Measurements from ENCODE around the gene ARMH1. TPM values are rescaled to one million over a fixed set of nuclear protein-coding genes. Genes with fewer than 3 reads are reported as not detected.

ARMH1 gene
- total RNA-seq, 1 donor from 2014 or later: 1.1 TPM

GRCh38 chr1:44685218-44685617 is 10.7 kb downstream of the ARMH1 start:
- no peak for TF ChIP-seq CTCF (IDR thresholded peaks at IDR 0.05; ENCODE audit: borderline replicate concordance)
- no peaks in the 10 kb centered on the region for H3K9me3 ChIP-seq (replicated peaks)
- no peak overlapping the region for H3K4me3 ChIP-seq
- H3K27ac ChIP-seq (replicated peaks): no peak overlapping the region
- peaks cover 5% of the 10 kb centered on the region for H3K27me3 ChIP-seq (ENCODE audit: low read depth)
- no peaks in the 10 kb centered on the region for H3K36me3 ChIP-seq
- intact Hi-C loops (cut with micrococcal nuclease): no loop called here
- H3K4me1 ChIP-seq: no peaks in the 10 kb centered on the region
- DNase-seq: no peak

DNA sequence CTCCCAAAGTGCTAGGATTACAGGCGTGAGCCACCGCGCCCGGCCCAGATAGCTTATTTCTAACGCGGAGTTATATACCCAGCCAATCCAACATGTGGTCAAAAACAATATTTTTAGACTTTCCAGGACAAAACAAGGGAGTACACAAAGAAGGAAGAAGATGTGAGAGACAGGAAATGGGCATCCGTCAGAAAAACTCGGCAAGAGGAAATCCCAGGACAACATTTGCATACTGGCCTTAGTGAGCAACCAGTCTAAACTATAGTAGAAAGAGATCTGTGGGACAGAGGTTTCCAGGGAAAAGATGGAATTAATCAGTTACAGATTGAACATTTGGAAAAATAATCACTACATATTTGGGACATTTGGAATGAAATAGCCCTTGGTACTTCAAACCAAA is 11.4 kb downstream of the ARMH1 start:
- H3K27ac ChIP-seq (replicated peaks): no peak overlapping the region
- no peak for DNase-seq
- H3K4me3 ChIP-seq: no peak overlapping the region
- H3K9me3 ChIP-seq (replicated peaks): no peaks in the 10 kb centered on the region
- H3K27me3 ChIP-seq (ENCODE audit: low read depth): peaks cover 6% of the 10 kb centered on the region
- no peak for TF ChIP-seq CTCF (IDR thresholded peaks at IDR 0.05; ENCODE audit: borderline replicate concordance)
- H3K36me3 ChIP-seq: no peaks in the 10 kb centered on the region
- intact Hi-C loops (cut with micrococcal nuclease): no loop called here
- no peaks in the 10 kb centered on the region for H3K4me1 ChIP-seq

DNA sequence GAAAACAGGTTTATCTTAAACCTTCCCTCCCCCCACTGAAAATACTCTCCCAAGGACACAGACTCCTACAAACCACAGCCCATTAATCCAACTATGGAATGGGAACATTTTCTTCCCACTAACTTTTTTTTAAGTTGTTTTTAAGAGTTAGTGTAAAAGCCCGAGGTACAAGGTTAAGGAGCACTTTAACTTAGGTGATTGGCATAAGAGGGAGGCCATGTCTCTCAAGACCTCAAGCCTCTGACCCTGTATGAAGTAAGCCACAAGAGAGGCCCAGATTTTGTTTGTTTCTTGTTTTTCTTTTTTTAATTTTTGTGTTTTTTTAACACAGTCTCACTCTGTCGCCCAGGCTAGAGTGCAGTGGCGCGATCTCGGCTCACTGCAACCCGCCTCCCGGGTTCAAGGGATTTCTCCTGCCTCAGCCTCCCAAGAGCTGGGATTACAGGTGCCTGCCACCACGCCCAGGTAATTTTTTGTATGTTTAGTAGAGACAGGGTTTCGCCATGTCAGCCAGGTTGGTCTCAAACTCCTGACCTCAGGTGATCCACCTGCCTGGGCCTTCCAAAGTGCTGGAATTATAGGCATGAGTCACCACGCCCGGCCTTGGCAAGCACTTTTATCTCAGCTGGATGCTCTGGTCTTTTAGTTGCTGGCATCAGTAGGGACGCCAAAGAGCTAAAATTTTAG is 14.4 kb downstream of the ARMH1 start:
- TF ChIP-seq CTCF (IDR thresholded peaks at IDR 0.05; ENCODE audit: borderline replicate concordance): no peak
- Histone ChIP-seq H3K4me1 (no peaks in the 10 kb centered on the region), H3K9me3 (replicated peaks) (no peaks in the 10 kb centered on the region), H3K27ac (replicated peaks) (no peak overlapping the region), H3K27me3 (ENCODE audit: low read depth) (peaks cover 6% of the 10 kb centered on the region), H3K36me3 (no peaks in the 10 kb centered on the region), H3K4me3 (no peak overlapping the region)
- intact Hi-C loops (cut with micrococcal nuclease): no loop called here
- no peak for DNase-seq

- no peak overlapping the region for H3K27ac ChIP-seq (replicated peaks)
- TF ChIP-seq CTCF (IDR thresholded peaks at IDR 0.05; ENCODE audit: borderline replicate concordance): no peak
- H3K36me3 ChIP-seq: no peaks in the 10 kb centered on the region
- no peak overlapping the region for H3K4me3 ChIP-seq
- DNase-seq: no peak
- no peaks in the 10 kb centered on the region for H3K4me1 ChIP-seq
- intact Hi-C loops (cut with micrococcal nuclease): no loop called here
- H3K27me3 ChIP-seq (ENCODE audit: low read depth): peaks cover 6% of the 10 kb centered on the region
- no peaks in the 10 kb centered on the region for H3K9me3 ChIP-seq (replicated peaks)
These were observed 14.9 kb downstream of the ARMH1 start for GRCh38 chr1:44689447-44689765.

DNA sequence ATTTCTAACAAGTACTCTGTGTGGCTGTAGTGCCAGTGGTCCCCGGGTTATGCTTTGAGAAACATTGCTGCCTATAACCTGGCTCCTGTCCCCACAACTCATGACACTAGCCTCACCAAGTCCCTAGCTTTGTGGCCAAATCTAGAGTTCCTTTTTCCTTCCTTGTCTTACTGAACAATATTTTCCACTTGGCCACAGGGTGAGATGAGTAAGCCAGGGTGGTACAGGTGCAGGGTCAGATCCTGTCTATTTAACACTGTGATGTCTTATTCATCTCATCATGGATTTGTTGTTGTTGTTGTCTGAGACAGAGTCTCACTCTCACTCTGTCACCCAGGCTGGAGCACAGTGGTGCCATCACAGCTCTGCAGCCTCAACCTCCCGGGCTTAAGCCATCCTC is 18.6 kb downstream of the ARMH1 start:
- Histone ChIP-seq H3K4me1 (no peaks in the 10 kb centered on the region), H3K36me3 (no peaks in the 10 kb centered on the region), H3K9me3 (replicated peaks) (no peaks in the 10 kb centered on the region), H3K27ac (replicated peaks) (no peak overlapping the region), H3K4me3 (no peak overlapping the region), H3K27me3 (ENCODE audit: low read depth) (peaks cover 6% of the 10 kb centered on the region)
- intact Hi-C loops (cut with micrococcal nuclease): no loop called here
- TF ChIP-seq CTCF (IDR thresholded peaks at IDR 0.05; ENCODE audit: borderline replicate concordance): no peak
- DNase-seq: no peak
